ENCODE measurements around the gene MID1.

Gene MID1

GRCh38 chrX:10576777-10577447, 43.5 kb downstream of the MID1 start:
- no peak for DNase-seq

GRCh38 chrX:10576186-10576585, 44.2 kb downstream of the MID1 start:
- no peak for DNase-seq

DNA sequence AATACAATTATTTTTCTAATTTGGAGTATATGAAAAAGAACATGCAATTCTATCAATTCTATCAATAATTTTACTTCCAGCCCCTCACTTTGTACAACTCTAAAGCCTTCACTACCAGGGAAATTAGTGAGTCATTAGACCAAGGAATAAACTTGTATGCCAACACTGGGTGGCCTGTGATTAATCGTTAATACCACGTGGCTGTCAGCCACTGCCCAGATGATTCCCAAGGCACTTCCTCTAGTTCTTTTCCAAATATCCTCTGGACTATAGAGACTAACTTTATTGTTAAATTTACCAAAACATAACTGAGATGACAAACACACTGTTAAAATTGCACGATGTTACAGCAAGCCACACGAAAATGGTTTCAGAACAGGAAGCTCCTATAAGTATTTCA, 45.7 kb downstream of the MID1 start:
- DNase-seq: no peak

- DNase-seq: no peak
Measured at GRCh38 chrX:10571260-10571659, 49.1 kb downstream of the MID1 start.

GRCh38 chrX:10570601-10571000, 49.8 kb downstream of the MID1 start:
- no peak for DNase-seq

GRCh38 chrX:10569946-10570345, 50.4 kb downstream of the MID1 start:
- DNase-seq: no peak

- DNase-seq: no peak
Measured at GRCh38 chrX:10568428-10568827, 52.0 kb downstream of the MID1 start.

GRCh38 chrX:10567136-10567535, 53.2 kb downstream of the MID1 start:
- no peak for DNase-seq

DNA sequence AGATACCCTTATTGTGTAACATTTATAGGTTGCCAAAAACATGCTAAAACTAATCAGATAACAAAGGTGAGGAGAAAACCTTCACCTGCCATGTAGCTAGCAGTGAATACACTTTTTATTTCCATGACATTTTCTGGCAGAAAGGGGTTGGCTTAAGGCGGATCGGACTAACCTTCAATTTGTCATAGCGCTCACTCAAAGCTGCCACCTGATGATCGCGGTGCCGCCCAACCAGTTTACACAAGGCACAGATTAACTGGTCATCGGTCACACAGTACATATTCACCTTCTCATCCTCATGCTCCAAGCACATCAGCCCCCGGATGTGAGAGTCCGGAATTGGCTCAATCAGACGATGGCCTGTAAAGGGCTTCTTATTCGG, 53.7 kb downstream of the MID1 start:
- no peak for DNase-seq

DNA sequence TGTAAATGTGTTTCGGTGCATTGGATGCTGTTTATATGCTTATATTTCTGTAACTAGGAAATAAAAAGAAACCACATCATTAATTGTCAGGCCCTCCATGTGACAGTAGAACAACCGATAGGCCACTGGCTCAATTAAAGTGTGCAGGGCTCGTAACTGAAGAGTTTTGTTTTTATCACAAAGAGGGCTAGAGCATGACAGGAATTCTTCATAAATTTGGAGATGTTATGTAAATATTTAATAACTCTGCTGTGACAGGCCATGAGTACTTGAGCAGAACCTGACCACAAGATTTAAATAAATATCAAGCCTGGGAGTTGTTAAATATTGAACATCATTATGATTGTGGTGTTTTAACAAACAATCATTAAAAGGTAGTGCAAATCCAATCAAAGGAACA, 55.9 kb downstream of the MID1 start:
- no peak for DNase-seq

DNA sequence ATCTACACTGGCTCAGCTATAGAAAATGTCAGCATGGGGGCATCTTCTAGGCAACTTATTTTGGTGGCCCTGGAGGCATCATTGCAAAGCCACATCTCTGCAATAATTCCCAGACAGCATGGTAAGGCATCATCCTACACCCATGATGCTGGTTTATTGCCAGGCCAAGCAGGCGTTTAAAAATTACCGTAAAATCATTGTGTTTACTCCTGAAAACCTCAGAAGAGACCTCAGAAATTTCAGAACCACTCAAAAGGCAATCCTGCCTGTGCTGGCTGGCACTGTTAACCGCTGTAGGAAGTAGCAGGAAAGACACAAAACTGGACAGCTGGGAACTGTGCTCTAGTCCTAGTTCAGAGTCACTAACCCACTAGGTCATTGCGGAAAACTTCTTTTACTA, 63.2 kb downstream of the MID1 start:
- DNase-seq: no peak

DNA sequence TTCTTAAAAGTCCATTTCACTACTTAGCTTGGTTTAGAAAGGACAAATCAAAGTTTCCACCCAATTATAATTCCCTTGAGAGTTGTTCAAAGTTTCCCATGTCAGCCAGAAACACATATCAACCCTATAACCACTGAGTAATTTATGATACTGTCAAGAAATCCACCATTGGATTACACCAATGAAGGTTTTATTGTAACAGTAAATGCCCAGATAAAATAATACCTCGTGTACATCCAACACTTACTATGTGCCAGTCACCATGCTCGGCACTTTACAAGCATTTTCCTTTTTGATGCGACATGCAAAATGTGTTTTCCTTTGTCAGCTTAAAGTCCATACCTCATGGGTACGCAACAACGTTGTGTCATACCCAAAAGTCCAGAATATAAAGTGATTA, 64.0 kb downstream of the MID1 start:
- no peak for DNase-seq

DNA sequence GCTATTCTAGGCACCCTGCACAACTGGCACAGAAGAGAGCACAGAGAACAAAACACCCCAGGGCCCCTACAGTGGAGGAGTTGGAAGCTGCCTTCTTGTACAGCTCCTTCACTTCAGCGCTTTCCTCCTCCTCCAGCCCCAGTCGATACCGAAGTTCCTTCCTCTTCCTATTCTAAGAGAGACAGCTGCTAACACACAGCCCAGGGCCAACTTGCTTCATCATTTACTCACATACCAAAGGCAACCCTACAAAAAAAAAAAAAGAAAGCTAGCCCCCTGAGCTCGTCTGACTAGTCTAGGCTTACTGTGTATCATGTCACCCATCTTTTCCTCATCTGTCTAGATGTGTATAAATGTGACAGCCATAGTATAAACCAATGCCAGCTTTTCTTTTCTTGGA, 64.5 kb downstream of the MID1 start:
- no peak for DNase-seq

- DNase-seq: no peak
Measured at GRCh38 chrX:10554612-10555270, 65.6 kb downstream of the MID1 start.

DNA sequence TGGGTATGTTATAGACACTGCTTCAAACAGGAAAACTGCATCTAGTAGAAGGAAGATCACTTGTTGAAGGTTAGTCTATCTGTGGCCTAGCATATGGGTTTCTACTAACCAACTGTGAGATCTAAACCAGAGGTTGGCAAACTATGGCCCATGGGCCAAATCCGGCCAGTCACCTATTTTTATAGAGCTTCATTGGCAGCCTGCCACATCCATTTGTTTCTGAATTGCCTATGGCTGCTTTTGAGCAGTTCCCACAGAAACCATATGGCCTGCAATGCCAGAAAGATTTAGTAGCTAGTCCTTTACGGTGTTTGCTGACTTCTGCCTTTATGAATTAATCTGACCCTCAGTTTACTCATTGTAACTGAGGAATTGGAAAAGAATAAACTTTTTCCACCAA, 71.1 kb downstream of the MID1 start:
- peak; percentile 6 for DNase-seq

- no peak for DNase-seq
Measured at GRCh38 chrX:10548688-10549087, 71.7 kb downstream of the MID1 start.

DNA sequence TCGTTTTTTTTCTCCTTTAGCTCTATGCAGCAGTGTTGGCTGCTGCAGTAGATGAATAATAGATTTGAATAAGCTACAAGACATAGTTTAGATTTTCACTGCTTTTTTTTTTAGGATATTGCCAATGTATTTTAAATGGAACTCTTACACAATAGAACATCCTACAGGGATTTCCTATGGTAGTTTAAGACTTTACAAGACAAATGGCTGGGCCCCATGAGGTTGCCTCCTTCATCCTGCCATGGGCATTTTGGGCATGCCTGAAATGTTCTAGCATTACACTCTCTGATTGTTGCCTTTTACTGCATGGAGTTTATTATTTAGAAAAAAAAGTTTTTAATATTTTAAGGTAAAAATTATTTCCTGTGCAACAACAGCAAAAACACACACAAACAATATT, 74.5 kb downstream of the MID1 start:
- no peak for DNase-seq

GRCh38 chrX:10542586-10542985, 77.8 kb downstream of the MID1 start:
- DNase-seq: no peak

- no peak for DNase-seq
Measured at GRCh38 chrX:10538831-10539230, 81.6 kb downstream of the MID1 start.

GRCh38 chrX:10537308-10537707, 83.1 kb downstream of the MID1 start:
- DNase-seq: no peak

GRCh38 chrX:10536744-10537143, 83.6 kb downstream of the MID1 start:
- no peak for DNase-seq

- DNase-seq: no peak
Measured at GRCh38 chrX:10534611-10535010, 85.8 kb downstream of the MID1 start.

DNA sequence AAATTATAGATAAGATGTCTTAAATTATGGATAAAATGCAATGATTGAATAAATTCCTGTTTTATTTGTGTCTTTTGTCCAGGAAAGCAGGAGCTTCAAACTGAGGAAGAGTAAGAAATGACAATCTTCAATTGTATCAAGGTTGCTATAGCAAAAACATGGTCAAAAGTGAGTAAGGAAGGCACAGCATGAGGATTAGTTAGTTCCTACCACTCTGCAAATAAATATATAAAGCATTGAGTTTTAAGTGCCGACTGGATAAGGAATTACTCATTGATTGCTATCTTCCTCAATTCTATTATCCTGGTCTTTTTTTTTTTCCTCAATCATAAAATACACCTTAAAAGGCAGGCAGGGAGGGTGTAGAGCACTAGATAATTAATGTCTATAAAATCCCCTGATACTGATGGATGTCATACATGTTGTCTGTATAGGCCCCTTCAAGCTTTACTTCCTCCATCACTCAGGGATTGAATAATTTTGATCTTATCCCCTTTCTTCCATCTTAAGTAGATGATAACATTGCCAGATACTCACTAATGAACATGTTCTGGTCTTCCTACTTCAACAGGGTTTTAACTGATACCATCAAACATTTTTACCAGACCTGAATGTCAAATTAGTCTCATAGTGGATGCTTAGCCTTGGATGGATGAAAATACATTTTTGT, 86.6 kb downstream of the MID1 start:
- no peak for DNase-seq

GRCh38 chrX:10531927-10532326, 88.5 kb downstream of the MID1 start:
- no peak for DNase-seq

- DNase-seq: no peak
Measured at GRCh38 chrX:10529344-10529743, 91.0 kb downstream of the MID1 start.
